C4-2B (cell line): ENCODE measurements around the gene FAM131B.
A peak's percentile ranks its signal among the peaks of the same experiment; 100 is the strongest.

Experiments used
- H3K27ac ChIP-seq: fragments of 450-650 bp; 2 replicates; pipeline ENCODE4 v1.5.1; 2017
- CTCF ChIP-seq: fragments of 450-650 bp; conservative IDR thresholded peaks from 2 replicates; pipeline ENCODE4 v1.5.1; 2017; ENCODE audit warnings: mild to moderate bottlenecking
- ZFX ChIP-seq: fragments of 450-650 bp; IDR thresholded peaks from 2 replicates; pipeline ENCODE4 v1.6.1; 2017

Gene FAM131B

GRCh38 chr7:143383642-143383957, 21.1 kb upstream of the FAM131B start:
- no peak overlapping the region for H3K27ac ChIP-seq
- TF ChIP-seq ZFX (no peak), CTCF (no peak)

DNA sequence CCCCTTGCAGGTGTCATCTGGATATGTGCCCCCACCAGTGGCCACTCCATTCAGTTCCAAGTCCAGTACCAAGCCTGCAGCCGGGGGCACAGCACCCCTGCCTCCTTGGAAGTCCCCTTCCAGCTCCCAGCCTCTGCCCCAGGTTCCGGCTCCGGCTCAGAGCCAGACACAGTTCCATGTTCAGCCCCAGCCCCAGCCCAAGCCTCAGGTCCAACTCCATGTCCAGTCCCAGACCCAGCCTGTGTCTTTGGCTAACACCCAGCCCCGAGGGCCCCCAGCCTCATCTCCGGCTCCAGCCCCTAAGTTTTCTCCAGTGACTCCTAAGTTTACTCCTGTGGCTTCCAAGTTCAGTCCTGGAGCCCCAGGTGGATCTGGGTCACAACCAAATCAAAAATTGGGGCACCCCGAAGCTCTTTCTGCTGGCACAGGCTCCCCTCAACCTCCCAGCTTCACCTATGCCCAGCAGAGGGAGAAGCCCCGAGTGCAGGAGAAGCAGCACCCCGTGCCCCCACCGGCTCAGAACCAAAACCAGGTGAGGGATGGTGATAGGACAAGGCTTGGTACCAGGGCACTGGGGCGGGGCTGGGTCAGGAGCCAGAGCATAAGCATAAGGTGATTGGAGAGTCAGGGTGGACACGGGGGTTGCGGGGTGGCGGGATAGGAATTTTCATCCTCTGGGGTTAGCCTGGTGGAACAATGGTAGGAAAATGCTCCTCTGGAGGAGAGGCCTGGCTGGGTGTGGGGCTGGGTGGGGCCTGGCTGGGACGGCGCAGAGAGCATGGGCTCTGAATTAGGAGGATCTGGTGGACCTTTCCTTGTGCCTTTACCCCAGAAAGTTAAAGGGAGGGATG, 20.5 kb upstream of the FAM131B start:
- no peak overlapping the region for H3K27ac ChIP-seq
- no peak for TF ChIP-seq CTCF
- TF ChIP-seq ZFX: no peak

DNA sequence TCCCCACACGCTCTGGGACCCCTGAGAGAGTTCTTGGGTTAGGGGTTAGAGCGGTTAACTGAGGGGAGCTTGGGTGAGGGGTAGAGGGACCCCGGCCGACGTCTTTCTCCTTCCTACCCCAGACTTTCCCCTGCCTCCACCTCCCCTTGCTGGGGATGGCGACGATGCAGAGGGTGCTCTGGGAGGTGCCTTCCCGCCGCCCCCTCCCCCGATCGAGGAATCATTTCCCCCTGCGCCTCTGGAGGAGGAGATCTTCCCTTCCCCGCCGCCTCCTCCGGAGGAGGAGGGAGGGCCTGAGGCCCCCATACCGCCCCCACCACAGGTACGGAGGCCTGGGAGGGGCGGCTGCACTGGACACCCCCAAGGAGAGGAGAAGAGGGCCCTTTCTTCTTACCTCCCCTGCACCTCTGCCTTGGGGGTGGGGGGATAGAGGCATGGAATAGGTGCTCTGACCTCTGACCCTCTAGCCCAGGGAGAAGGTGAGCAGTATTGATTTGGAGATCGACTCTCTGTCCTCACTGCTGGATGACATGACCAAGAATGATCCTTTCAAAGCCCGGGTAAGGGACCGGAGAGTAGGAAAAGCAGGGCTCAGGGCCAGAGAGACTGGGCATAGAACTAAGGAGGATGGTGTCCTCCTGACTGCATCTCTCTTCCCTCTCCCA, 19.7 kb upstream of the FAM131B start:
- peak overlapping the region; percentile 72; the same call in 1 of the 2 replicates for H3K27ac ChIP-seq
- TF ChIP-seq CTCF (no peak), ZFX (no peak)

DNA sequence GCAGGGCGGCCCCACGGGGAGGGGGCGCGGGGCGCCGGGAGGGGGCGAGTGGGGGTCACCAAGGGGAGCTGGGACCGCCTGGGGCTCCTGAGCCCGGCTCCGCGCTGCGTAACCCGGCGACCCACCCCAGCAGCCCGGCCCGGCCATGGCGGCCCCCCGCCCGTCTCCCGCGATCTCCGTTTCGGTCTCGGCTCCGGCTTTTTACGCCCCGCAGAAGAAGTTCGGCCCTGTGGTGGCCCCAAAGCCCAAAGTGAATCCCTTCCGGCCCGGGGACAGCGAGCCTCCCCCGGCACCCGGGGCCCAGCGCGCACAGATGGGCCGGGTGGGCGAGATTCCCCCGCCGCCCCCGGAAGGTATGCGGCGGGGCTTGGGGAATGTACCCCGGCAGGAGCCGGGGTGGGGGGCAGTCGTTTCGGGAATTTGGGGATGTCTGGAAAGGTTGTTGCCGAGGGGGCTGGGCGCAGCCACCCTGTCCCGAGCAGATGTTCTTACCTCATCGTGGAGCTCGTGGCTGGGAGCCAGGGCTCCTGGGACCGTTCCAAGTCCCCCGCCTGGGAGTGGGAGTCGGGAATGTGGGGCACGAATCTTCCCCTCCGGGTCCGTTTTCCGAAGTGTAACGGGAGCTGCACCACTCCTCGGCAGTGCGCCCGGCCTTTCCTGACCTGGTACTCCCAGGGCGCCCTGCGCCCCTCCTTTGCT, 19.1 kb upstream of the FAM131B start:
- TF ChIP-seq CTCF (no peak), ZFX (peak; percentile 51; the same call in 1 of the 2 replicates)
- peak overlapping the region; percentile 72 for H3K27ac ChIP-seq

DNA sequence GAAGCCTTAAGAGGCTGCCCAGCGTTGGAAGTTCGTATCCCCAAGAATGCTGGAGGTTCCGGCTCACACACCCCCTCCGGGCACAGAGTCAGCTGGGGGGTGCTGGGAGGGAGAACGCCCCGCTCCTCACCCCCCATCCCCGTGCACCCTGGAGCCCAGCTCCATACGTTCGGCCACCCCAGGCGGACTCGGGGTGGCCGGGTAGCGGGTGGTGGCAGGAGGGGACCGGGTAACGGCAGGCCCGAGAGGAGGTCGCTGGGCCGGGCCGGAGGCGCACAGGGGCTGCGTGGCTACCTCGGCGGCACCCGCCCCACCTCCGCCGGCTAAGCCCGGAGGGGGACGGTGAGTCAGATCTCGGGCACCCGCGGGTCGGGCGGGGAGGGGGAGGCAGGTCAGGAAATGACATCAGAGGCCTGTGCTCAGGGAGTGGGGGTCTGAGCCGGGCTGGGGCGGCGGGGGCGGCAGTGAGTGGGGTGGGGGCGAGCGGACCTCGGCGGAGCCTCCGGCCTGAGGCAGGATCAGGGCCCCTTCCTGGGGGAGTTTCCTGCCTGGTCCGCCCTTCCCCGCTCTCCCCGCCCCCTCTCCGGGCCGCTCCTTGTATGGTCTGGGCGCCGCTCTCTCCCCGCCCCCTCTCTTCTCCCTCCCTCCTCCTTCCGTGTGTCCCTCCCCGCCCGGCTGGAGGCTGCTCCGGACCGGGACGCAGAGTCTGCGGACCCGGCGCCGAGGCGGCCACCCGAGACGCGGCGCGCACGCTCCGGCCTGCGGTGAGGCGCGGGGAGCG, 18.3 kb upstream of the FAM131B start, which contains the start of gene ZYX:
ZYX (plus strand) TSS at position 700 of the 781 bp plus-strand sequence. CDS start 227 bp downstream, outside the sequence.
- peak within 1 kb of the TSS; percentile 72 for H3K27ac ChIP-seq
- TF ChIP-seq CTCF (no peak), ZFX (no peak)

GRCh38 chr7:143380260-143380645, 17.7 kb upstream of the FAM131B start:
- TF ChIP-seq ZFX: no peak
- peak; percentile 99 for TF ChIP-seq CTCF
- H3K27ac ChIP-seq: peak overlapping the region; percentile 72
